OCI-LY1 (cell line): Measurements from ENCODE around the gene CITED2.

ENCODE experiments used
- H2AFZ ChIP-seq: fragments of 200-600 bp; sonication (generic), shearing (Covaris generic); 2 replicates; pipeline ENCODE4 v1.6.0; 2014; ENCODE audit warnings: antibody characterized with exemption, mild to moderate bottlenecking, low read length
- H3F3A ChIP-seq: fragments of 200-600 bp; sonication (generic), shearing (Covaris generic); 2 replicates; pipeline ENCODE4 v1.6.0; 2014; ENCODE audit warnings: mild to moderate bottlenecking, antibody characterized with exemption, low read length, moderate library complexity; ENCODE audit not compliant: insufficient read depth
- H3K27ac ChIP-seq: fragments of 200-600 bp; sonication (generic); 2 replicates; pipeline ENCODE4 v1.5.1; 2014; ENCODE audit warnings: low read length, mixed run types, mild to moderate bottlenecking, low read depth; ENCODE audit not compliant: poor library complexity, severe bottlenecking
- H3K27me3 ChIP-seq: fragments of 200-600 bp; sonication (generic); 2 replicates; pipeline ENCODE4 v1.6.0; 2014; ENCODE audit warnings: antibody characterized with exemption, mild to moderate bottlenecking, low read length, moderate library complexity; ENCODE audit not compliant: insufficient read depth
- H3K36me3 ChIP-seq: fragments of 200-600 bp; sonication (generic); 2 replicates; pipeline ENCODE4 v1.6.1; 2014; ENCODE audit warnings: mild to moderate bottlenecking, antibody characterized with exemption, low read length, moderate library complexity, mixed read lengths; ENCODE audit not compliant: insufficient read depth
- H3K4me1 ChIP-seq: fragments of 200-600 bp; sonication (generic); 2 replicates; pipeline ENCODE4 v1.5.1; 2014; ENCODE audit warnings: mild to moderate bottlenecking, low read length, moderate library complexity; ENCODE audit not compliant: insufficient read depth, severe bottlenecking
- H3K4me2 ChIP-seq: fragments of 200-600 bp; sonication (generic), shearing (Covaris generic); 2 replicates; pipeline ENCODE4 v1.6.1; 2014; ENCODE audit warnings: low read length
- H3K4me3 ChIP-seq: fragments of 200-600 bp; sonication (generic); 2 replicates; pipeline ENCODE4 v1.5.1; 2014; ENCODE audit warnings: low read length, low read depth, mild to moderate bottlenecking, mixed read lengths; ENCODE audit not compliant: poor library complexity, severe bottlenecking
- H3K79me2 ChIP-seq: fragments of 200-600 bp; shearing (Covaris generic); 2 replicates; pipeline ENCODE4 v1.6.1; 2016; ENCODE audit warnings: mixed run types, low read length, mixed read lengths; ENCODE audit not compliant: insufficient read depth
- H3K9ac ChIP-seq: fragments of 200-600 bp; sonication (generic), shearing (Covaris generic); 2 replicates; pipeline ENCODE4 v1.6.1; 2014; ENCODE audit warnings: mild to moderate bottlenecking, low read length, mixed read lengths
- H3K9me2 ChIP-seq: fragments of 200-600 bp; sonication (generic), shearing (Covaris generic); 2 replicates; pipeline ENCODE4 v1.6.1; 2014; ENCODE audit warnings: low read depth, mild to moderate bottlenecking, low read length, mixed read lengths
- H3K9me3 ChIP-seq: fragments of 200-600 bp; shearing (Covaris generic); 2 replicates; pipeline ENCODE4 v1.6.1; 2014; ENCODE audit warnings: low read length, mixed read lengths
- H4K20me1 ChIP-seq: fragments of 200-600 bp; sonication (generic), shearing (Covaris generic); 2 replicates; pipeline ENCODE4 v1.6.0; 2016; ENCODE audit warnings: mild to moderate bottlenecking, low read length; ENCODE audit not compliant: insufficient read depth
- CTCF ChIP-seq: fragments of 200-600 bp; sonication (generic), shearing (Covaris generic); IDR thresholded peaks from 2 replicates; pipeline ENCODE4 v1.5.1; 2017; ENCODE audit warnings: mild to moderate bottlenecking, antibody characterized with exemption, low read length, moderate library complexity, mixed read lengths
- EZH2 ChIP-seq: fragments of 200-600 bp; sonication (generic), shearing (Covaris generic); IDR thresholded peaks from 2 replicates; pipeline ENCODE4 v1.8.0; 2017; ENCODE audit warnings: borderline replicate concordance, mixed run types, mild to moderate bottlenecking, antibody characterized with exemption, low read length, moderate library complexity, mixed read lengths

Gene CITED2

GRCh38 chr6:139391709-139392108, 17.3 kb upstream of the CITED2 start:
- H4K20me1 ChIP-seq, result no peaks in the 10 kb centered on the region
- no peaks in the 10 kb centered on the region for H3K27me3 ChIP-seq
- H3K9ac ChIP-seq, result no peak overlapping the region
- H3K4me2 ChIP-seq, result no peak overlapping the region
- H3K36me3 ChIP-seq, result no peaks in the 10 kb centered on the region
- no peak for TF ChIP-seq EZH2
- no peak overlapping the region for H3K4me3 ChIP-seq
- peaks cover 5% of the 10 kb centered on the region for H3K4me1 ChIP-seq
- H3K9me2 ChIP-seq, result no peaks in the 10 kb centered on the region
- H3K27ac ChIP-seq, result no peak overlapping the region
- no peaks in the 10 kb centered on the region for H3K79me2 ChIP-seq
- no peak overlapping the region for H2AFZ ChIP-seq
- no peaks in the 10 kb centered on the region for H3K9me3 ChIP-seq
- H3F3A ChIP-seq, result no peaks in the 10 kb centered on the region

GRCh38 chr6:139390447-139390846, 16.0 kb upstream of the CITED2 start:
- Histone ChIP-seq H3K4me1 (peaks cover 5% of the 10 kb centered on the region), H3F3A (no peaks in the 10 kb centered on the region), H3K4me2 (no peak overlapping the region), H3K9me3 (no peaks in the 10 kb centered on the region), H3K27ac (no peak overlapping the region), H3K79me2 (no peaks in the 10 kb centered on the region), H3K9ac (no peak overlapping the region), H3K9me2 (no peaks in the 10 kb centered on the region), H3K4me3 (no peak overlapping the region), H3K36me3 (no peaks in the 10 kb centered on the region), H2AFZ (no peak overlapping the region), H3K27me3 (no peaks in the 10 kb centered on the region), H4K20me1 (no peaks in the 10 kb centered on the region)
- no peak for TF ChIP-seq CTCF
- TF ChIP-seq EZH2, result no peak

DNA sequence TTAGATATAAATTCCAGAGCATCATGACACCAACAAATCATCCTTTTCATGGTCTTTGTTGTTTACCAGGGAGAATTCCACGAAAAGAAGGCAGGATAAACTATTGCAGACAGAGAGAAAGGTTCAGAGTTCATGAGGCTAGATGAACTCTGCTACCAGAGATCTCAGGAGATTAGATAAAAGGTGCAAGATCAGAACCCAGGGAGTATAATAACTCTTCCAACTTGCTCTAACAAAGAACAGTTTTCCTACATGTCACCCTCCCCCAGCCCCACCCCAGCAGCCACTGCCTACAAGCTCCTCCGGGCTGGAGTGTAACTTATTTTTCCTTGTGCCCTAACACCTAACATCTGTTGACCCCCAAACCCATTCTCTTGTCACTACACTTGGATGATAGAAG, 13.9 kb upstream of the CITED2 start:
- H3K36me3 ChIP-seq, result no peaks in the 10 kb centered on the region
- TF ChIP-seq CTCF (no peak), EZH2 (no peak)
- no peak overlapping the region for H3K4me2 ChIP-seq
- H3K4me1 ChIP-seq, result peaks cover 5% of the 10 kb centered on the region
- no peak overlapping the region for H3K27ac ChIP-seq
- H3K4me3 ChIP-seq, result no peak overlapping the region
- no peaks in the 10 kb centered on the region for H3K27me3 ChIP-seq
- no peaks in the 10 kb centered on the region for H3F3A ChIP-seq
- H3K79me2 ChIP-seq, result no peaks in the 10 kb centered on the region
- no peak overlapping the region for H3K9ac ChIP-seq
- no peak overlapping the region for H2AFZ ChIP-seq
- H3K9me3 ChIP-seq, result no peaks in the 10 kb centered on the region
- no peaks in the 10 kb centered on the region for H3K9me2 ChIP-seq
- no peaks in the 10 kb centered on the region for H4K20me1 ChIP-seq

DNA sequence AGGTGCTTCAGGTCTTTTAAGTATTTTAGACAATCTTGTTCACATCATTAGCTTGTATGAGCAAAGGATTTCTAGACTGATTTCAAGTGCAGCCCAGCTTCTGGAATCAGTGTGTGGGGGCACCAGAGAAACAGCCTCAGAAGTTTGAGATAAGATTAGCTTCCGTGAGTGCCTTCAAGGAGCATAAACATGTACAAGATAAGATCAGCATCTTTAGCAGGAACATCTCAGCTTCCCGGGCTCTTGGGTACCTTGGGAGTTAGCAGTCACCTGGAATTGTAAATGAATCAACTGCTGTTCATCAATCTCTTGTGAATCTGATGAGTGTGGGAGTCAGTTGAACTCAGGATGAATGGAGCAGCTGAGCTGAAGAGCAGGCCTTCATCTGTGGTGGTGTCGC, 12.0 kb upstream of the CITED2 start:
- Histone ChIP-seq H2AFZ (no peak overlapping the region), H3K9ac (no peak overlapping the region), H3K4me2 (no peak overlapping the region), H3K36me3 (no peaks in the 10 kb centered on the region), H3K9me2 (no peaks in the 10 kb centered on the region), H3K79me2 (no peaks in the 10 kb centered on the region), H4K20me1 (no peaks in the 10 kb centered on the region), H3F3A (no peaks in the 10 kb centered on the region), H3K4me1 (no peaks in the 10 kb centered on the region), H3K4me3 (no peak overlapping the region), H3K27ac (no peak overlapping the region), H3K9me3 (no peaks in the 10 kb centered on the region), H3K27me3 (no peaks in the 10 kb centered on the region)
- TF ChIP-seq CTCF (no peak), EZH2 (no peak)
